Fibroblast of skin of right quadriceps (primary cell): ENCODE data around the gene WDFY1.

ENCODE experiments used
- DNase-seq: peaks from one replicate; pipeline ENCODE4 v3.0.0-alpha.2; 2013

The WDFY1 gene

GRCh38 chr2:223944703-223945531 is at the start of gene WDFY1:
Gene WDFY1 (minus strand): TSS chr2:223945335. CDS start chr2:223945284, 51 bp downstream.
- DNase-seq: peak; percentile 88

- no peak for DNase-seq
Observed at GRCh38 chr2:223994562-223995162, 49.5 kb upstream of the WDFY1 start.

GRCh38 chr2:223993634-223994232 is 48.6 kb upstream of the WDFY1 start:
- DNase-seq: peak; percentile 81

GRCh38 chr2:223991611-223992010 is 46.5 kb upstream of the WDFY1 start:
- no peak for DNase-seq

- no peak for DNase-seq
Observed at GRCh38 chr2:223989856-223990232, 44.7 kb upstream of the WDFY1 start.

- no peak for DNase-seq
Observed at GRCh38 chr2:223989206-223989855, 44.2 kb upstream of the WDFY1 start.

- DNase-seq: no peak
Observed at GRCh38 chr2:223981241-223981640, 36.1 kb upstream of the WDFY1 start.

- no peak for DNase-seq
Observed at GRCh38 chr2:223980803-223981202, 35.7 kb upstream of the WDFY1 start.

- no peak for DNase-seq
Observed at GRCh38 chr2:223980397-223980735, 35.2 kb upstream of the WDFY1 start.

GRCh38 chr2:223979730-223980396 is 34.7 kb upstream of the WDFY1 start:
- DNase-seq: peak; percentile 50

GRCh38 chr2:223978451-223978850 is 33.3 kb upstream of the WDFY1 start:
- DNase-seq: no peak

GRCh38 chr2:223976635-223977226 is 31.6 kb upstream of the WDFY1 start:
- peak; percentile 74 for DNase-seq

GRCh38 chr2:223973606-223974005 is 28.5 kb upstream of the WDFY1 start:
- no peak for DNase-seq

GRCh38 chr2:223972656-223973102 is 27.5 kb upstream of the WDFY1 start:
- no peak for DNase-seq

GRCh38 chr2:223971731-223972130 is 26.6 kb upstream of the WDFY1 start:
- no peak for DNase-seq

- DNase-seq: peak; percentile 57
Observed at GRCh38 chr2:223970343-223971128, 25.4 kb upstream of the WDFY1 start.

- no peak for DNase-seq
Observed at GRCh38 chr2:223969856-223970255, 24.7 kb upstream of the WDFY1 start.

GRCh38 chr2:223969315-223969714 is 24.2 kb upstream of the WDFY1 start:
- no peak for DNase-seq

- peak; percentile 82 for DNase-seq
Observed at GRCh38 chr2:223967981-223968380, 22.8 kb upstream of the WDFY1 start.

- DNase-seq: no peak
Observed at GRCh38 chr2:223959688-223960087, 14.6 kb upstream of the WDFY1 start.

- peak; percentile 95 for DNase-seq
Observed at GRCh38 chr2:223957092-223957851, 12.1 kb upstream of the WDFY1 start, which contains the start of gene MRPL44. Gene MRPL44 (plus strand): TSS chr2:223957463. CDS start chr2:223957473, 10 bp downstream.
